DOHH2 (cell line): Measurements from ENCODE around the gene RUNX2.

Source experiments
- EZH2phosphoT487 ChIP-seq: fragments of 200-600 bp; sonication (generic); IDR thresholded peaks from 2 replicates; pipeline ENCODE4 v1.6.1; 2017; ENCODE audit warnings: borderline replicate concordance, mild to moderate bottlenecking, antibody characterized with exemption, low read length, moderate library complexity, mixed read lengths
- TF ChIP-seq, protein P1 (sequence below): fragments of 200-600 bp; sonication (generic); IDR thresholded peaks from one replicate; pipeline ENCODE4 v1.5.1; 2014; ENCODE audit warnings: antibody characterized with exemption, mild to moderate bottlenecking, low read depth, low read length; ENCODE audit not compliant: poor library complexity, severe bottlenecking

DNA sequence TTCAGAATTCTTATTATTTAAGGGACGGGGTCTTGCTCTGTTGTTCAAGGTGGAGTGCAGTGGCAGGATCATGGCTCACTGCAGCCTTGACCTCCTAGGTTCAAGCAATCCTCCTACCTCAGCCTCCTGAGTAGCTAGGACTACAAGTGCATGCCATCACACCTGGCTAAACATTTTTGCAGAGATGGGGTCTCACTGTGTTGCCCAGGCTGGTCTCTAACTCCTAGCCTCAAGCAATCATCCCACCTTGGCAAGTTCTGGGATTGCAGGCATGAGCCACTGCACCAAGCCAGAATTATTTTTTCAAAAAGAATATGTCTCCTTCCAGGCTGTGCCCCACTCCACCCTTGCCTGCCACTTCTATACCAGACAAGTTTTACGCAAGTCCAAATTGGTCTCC is 239.7 kb downstream of the RUNX2 start:
- TF ChIP-seq, protein P1, sequence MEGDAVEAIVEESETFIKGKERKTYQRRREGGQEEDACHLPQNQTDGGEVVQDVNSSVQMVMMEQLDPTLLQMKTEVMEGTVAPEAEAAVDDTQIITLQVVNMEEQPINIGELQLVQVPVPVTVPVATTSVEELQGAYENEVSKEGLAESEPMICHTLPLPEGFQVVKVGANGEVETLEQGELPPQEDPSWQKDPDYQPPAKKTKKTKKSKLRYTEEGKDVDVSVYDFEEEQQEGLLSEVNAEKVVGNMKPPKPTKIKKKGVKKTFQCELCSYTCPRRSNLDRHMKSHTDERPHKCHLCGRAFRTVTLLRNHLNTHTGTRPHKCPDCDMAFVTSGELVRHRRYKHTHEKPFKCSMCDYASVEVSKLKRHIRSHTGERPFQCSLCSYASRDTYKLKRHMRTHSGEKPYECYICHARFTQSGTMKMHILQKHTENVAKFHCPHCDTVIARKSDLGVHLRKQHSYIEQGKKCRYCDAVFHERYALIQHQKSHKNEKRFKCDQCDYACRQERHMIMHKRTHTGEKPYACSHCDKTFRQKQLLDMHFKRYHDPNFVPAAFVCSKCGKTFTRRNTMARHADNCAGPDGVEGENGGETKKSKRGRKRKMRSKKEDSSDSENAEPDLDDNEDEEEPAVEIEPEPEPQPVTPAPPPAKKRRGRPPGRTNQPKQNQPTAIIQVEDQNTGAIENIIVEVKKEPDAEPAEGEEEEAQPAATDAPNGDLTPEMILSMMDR = no peak
- no peak for TF ChIP-seq EZH2phosphoT487
